GF-D8 (cell line): ENCODE measurements around the gene SEPHS1.
"Not testable (repeated sequence)": the region's sequence is repeated elsewhere in the genome, so short reads cannot be mapped to it uniquely, and the experiment has no call there.

Experiments used
- DNase-seq: peaks from one replicate; lab custom pipeline; 2025; lab: John Stamatoyannopoulos, UW

SEPHS1 gene

DNA sequence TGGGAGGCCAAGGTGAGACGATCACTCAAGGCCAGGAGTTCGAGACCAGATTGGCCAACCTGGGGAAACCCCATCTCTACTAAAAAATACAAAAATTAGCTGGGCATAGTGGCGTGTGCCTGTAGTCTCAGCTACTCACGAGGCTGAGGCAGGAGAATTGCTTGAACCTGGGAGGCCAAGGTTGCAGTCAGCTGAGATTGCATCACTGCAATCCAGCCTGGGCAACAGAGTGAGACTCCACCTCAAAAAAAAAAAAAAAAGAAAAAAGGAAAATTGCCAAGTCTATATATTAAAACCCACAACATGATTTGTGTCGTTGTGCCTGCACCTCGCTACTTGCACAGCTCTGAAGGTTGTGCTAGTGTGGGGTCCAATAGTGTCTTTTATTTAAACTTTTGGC, 65.7 kb downstream of the SEPHS1 start:
- not testable (repeated sequence) for DNase-seq

DNA sequence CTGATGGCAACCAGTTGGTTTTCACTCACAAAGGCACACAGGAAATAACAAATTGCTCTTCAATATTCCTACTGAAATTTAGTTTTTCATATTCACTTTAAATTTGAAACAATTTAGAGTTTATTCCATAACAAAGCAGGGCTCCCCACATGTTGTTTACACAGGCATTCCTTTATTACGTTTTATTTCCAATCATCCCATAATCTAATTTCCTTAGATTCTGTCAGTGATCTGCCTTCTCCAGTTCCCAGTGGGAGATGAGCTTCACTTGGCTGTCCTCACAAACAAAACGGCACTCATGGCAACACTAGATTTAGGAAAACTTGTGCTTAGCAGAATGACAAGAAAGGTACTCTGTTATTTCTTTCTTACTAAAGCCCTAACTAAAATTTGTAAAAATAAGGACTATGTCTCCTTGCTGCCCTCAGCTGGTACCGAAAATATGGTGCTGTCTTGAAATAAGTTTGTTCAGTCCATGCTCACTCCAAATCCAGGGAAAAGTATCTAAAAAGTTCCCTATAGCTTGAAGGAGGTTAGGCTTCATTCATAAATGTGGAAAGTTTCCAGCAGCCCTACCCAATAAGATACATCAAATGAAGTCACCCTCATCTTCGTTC, 71.2 kb downstream of the SEPHS1 start:
- DNase-seq = no peak

DNA sequence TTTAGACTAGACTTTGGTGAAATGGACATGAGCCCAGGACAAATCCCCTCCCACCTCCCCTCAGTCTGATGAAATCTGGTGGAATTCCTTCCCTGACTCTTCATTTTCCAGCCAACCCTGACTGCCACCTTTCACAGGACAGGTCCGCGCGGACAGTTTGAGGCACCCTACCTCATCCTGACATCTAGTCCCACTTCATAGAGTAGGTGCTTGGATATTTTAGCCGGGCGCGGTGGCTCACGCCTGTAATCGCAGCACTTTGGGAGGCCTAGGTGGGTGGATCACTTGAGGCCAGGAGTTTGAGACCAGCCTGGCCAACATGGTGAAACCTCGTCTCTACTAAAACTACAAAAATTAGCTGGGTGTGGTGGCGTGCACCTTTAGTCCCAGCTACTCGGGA, 71.9 kb downstream of the SEPHS1 start:
- not testable (repeated sequence) for DNase-seq

DNA sequence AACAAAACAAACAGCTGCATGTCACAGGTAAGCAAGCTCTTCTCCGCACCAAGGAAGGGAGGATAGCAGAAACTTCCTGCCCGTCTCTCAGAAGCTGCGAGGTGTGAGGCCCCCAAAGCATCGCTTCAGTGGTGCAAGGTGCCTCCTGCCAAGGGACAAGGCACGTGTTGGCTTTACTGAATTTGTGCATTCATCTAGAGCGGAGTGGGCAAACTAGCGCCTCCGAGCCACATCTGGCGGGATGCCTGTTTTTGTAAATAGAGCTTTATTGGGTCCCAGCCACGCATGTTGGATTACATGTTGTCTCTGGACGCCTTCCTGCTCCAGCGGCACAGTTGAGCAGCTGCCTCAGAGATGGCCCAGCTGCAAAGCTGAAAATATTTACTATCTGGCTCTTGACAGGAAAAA, 75.9 kb downstream of the SEPHS1 start:
- DNase-seq = no peak

DNA sequence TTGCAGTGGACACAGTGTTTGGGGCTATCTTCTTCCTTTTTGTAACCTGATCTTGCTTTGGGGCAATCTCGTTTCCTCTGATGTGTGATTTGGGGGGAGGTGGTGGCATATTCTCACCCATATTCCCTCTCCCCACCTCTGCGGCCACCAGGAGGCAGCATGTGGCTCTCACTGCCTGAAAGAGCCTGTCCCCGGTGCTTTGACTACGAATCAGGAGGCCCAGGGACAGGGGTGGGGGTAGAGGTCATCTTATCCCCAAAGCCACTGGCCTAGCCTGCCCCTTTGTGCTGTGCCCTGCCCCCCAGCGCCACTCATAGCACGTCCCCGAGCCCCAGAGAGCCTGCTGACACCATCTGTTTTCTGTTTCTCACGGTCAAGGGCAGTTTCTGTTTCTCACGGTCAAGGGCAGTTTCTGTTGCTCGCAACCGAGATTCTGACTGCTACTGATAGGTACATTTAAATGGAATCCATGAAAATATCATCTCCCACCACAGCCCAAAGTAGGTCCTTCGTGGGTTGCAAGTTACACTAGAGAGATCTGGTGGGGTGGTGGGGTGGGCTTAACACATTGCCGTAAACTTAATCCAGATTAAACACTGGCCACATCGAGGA, 76.4 kb downstream of the SEPHS1 start:
- DNase-seq = no peak

DNA sequence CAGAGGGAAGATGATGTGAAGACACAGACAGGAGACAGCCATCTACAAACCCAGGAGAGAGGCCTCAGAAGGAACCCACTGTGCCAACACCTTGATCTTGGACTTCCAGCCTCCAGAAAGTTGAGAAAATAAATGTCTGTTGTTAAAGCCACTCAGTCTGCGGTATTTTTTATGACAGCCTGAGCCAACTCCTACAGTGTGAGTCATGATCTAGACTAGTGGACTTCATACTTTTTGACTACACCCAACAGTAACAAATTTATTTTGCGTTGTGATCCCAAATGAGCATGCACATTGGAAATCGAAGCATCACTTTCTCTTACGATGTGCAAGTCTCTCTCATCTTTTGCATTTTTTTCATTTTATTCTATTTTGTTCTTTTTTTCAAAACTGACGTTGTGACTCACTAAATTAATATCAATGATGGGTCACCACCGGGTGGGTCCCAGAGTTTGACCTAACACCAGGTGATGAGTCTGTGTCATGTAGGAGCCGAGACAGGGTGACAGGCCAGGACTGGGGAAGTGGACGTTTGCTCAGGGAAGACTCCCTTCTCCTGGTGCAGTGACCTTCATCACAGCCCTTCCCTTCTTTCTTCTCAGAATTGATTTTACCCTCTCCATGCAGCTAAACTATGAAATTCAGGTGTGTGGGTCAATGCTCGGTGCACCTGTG, 77.1 kb downstream of the SEPHS1 start:
- DNase-seq = no peak

DNA sequence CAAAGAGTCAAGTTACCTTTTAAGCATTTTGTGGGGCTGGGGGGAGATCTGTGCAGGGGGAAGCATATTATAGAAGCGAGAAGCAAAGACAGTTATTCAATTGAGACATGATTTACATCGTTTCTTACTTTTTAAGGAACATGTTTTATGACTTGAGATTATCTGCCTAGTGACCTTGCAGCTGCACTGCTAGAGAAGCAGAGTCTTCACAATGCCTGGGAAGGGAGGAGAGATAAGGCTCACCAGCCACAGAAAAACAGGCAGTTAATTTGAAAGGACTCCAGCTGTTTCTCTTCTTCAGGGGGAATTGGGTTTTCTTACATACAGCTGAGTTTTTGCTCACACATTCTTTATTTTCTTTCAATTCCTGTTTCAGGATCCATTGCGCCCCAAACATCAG, 79.3 kb downstream of the SEPHS1 start:
- no peak for DNase-seq

DNA sequence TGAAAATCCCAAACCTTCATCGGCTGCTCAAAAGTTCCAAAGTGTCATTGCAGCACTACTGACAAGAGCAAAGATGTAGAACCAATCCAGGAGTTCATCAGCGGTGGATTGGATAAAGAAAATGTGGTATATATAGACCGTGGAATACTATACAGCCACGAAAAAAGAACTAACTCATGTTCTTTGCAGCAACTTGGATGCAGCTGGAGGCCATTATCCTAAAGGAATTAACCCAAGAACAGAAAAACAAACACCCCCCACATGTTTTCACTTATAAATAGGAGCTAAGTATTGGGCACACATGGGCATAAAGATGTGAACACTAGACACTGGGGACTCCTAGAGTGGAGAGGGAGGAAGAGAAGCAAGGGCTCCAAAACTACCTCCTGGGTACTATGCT, 79.8 kb downstream of the SEPHS1 start:
- no peak for DNase-seq
